Stomach smooth muscle (tissue), 2 donors: ENCODE measurements around the gene RAB38.

ENCODE experiments used
- H3K27ac ChIP-seq: one replicate; pipeline ENCODE4 v1.7.0; 2013; ENCODE audit warnings: mild to moderate bottlenecking, low read length, inconsistent platforms
- H3K27me3 ChIP-seq, 2 donors: one replicate each; pipeline ENCODE4 v1.7.0; 2013; ENCODE audit warnings: low read length in 2 of 2; ENCODE audit not compliant: insufficient read depth in 2 of 2, control insufficient read depth in 1 of 2
- H3K36me3 ChIP-seq, 2 donors: one replicate each; pipeline ENCODE4 v1.7.0; 2013; ENCODE audit warnings: low read length in 2 of 2; ENCODE audit not compliant: control insufficient read depth in 2 of 2, insufficient read depth in 2 of 2
- H3K4me1 ChIP-seq: one replicate; pipeline ENCODE4 v1.7.0; 2013; ENCODE audit warnings: low read length; ENCODE audit not compliant: control insufficient read depth, insufficient read depth
- H3K4me3 ChIP-seq, 2 donors: one replicate each; pipeline ENCODE4 v1.7.0; 2013; ENCODE audit warnings: low read length in 2 of 2
- H3K9ac ChIP-seq, 2 donors: one replicate each; pipeline ENCODE4 v1.7.0; 2013; ENCODE audit warnings: low read length in 2 of 2, mild to moderate bottlenecking in 1 of 2
- H3K9me3 ChIP-seq, 2 donors: one replicate each; pipeline ENCODE4 v1.7.0; 2013; ENCODE audit warnings: low read length in 2 of 2; ENCODE audit not compliant: control insufficient read depth in 2 of 2
- donor health status: healthy.
- donor health status: Pancreatic carcinoma.

The RAB38 gene

DNA sequence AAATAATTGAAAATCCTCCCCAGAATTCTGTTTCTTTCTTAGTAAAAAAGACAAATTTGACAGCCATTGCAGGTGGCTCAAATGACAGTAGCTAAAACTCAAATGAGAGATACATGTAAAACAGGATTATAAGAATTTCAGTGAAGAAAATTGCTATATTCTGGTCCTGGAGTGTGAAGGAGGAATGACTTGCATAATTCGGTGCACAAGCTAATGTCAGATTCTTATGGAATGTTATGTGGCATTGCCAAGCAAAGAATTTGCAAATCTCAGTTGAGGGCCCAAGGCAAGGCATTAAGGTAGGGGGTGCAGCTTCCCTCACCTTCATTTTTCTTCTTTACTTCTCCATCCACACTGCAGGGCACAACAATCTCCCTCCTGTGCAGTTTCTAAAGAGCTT is 35.4 kb downstream of the RAB38 start:
- H3K27ac ChIP-seq: no peak overlapping the region
- H3K9ac ChIP-seq: no peak overlapping the region
- no peaks in the 10 kb centered on the region for H3K36me3 ChIP-seq
- no peak overlapping the region for H3K4me3 ChIP-seq
- no peaks in the 10 kb centered on the region for H3K9me3 ChIP-seq
- no peaks in the 10 kb centered on the region for H3K27me3 ChIP-seq
- H3K4me1 ChIP-seq: no peaks in the 10 kb centered on the region

DNA sequence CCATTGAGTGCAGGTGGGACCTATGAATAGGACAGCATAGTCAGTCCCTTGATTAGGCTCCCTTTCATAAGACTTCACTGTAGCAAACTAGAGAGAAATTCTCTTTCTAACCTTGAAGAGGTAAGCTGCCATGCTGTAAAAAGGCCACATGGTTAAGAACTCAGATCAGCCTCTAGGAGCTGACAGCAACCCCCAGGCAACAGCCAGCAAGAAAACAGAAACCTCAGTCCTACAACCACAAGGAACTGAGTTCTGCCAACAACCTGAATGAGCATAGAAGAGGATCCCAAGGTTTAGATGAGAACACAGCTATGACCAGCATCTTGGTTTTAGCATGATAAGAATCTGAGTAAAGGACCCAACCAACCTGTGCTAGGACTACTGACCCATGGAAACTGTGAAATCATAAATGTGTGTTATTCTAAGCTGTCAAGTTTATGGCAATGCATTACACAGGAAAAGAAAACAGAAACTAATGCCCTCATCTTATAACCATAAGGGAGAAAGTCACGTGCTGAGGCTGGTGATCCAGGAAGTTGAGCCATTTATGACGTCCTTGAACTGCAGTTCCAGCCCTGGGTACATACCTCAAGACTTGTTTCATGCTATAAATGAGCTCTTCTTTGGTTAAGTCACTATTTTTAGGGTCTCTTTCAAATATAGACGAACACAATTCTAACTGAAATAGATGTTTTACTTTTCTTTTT is 43.3 kb downstream of the RAB38 start:
- H3K9me3 ChIP-seq: peaks cover 0 to 8% of the 10 kb centered on the region in 2 donors
- no peak overlapping the region for H3K27ac ChIP-seq
- no peaks in the 10 kb centered on the region for H3K4me1 ChIP-seq
- H3K36me3 ChIP-seq: no peaks in the 10 kb centered on the region
- no peak overlapping the region for H3K4me3 ChIP-seq
- no peaks in the 10 kb centered on the region for H3K27me3 ChIP-seq
- no peak overlapping the region for H3K9ac ChIP-seq

DNA sequence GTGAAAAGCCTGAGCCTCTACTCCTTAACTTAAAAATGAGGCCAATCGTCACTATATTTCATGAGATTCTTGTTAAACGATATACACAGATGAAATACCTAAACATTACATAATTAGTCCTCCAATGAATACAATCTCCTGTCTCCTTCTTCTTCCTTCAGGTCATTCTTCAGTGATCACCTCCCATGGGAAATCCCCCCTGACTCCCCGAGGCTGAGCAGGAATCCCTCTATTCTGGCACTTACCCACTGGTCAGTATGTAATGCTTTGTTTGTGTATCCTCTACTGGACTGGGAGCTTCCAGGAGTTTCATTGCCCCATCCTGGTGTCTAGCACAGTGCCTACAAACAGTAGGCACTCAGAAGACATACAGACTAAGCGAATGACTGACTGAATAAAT is 52.3 kb downstream of the RAB38 start:
- H3K27me3 ChIP-seq: no peaks in the 10 kb centered on the region
- no peaks in the 10 kb centered on the region for H3K4me1 ChIP-seq
- H3K4me3 ChIP-seq: no peak overlapping the region
- H3K9ac ChIP-seq: no peak overlapping the region
- H3K36me3 ChIP-seq: no peaks in the 10 kb centered on the region
- no peak overlapping the region for H3K27ac ChIP-seq
- H3K9me3 ChIP-seq: no peaks in the 10 kb centered on the region

DNA sequence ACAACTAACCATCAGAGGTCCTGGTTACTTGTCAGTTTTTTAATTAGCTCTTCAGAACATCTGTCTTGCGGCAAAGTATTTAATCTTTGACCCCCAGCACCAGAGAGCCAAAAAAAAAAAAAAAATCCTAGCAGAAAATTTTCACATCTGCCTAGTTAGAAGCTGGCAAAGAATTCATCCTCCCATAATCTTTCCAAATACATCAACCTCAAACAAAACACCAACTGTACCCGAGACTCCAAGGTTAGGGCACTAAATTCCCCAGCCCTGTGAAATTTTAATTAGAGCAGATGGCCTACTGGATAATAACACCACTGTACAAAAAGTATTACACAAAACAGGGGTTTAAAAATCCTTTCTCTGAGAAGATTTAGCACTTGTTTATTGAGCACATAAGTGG is 55.7 kb downstream of the RAB38 start:
- H3K9me3 ChIP-seq: no peaks in the 10 kb centered on the region
- H3K27ac ChIP-seq: no peak overlapping the region
- H3K36me3 ChIP-seq: no peaks in the 10 kb centered on the region
- H3K27me3 ChIP-seq: no peaks in the 10 kb centered on the region
- H3K4me1 ChIP-seq: no peaks in the 10 kb centered on the region
- H3K4me3 ChIP-seq: no peak overlapping the region
- no peak overlapping the region for H3K9ac ChIP-seq

DNA sequence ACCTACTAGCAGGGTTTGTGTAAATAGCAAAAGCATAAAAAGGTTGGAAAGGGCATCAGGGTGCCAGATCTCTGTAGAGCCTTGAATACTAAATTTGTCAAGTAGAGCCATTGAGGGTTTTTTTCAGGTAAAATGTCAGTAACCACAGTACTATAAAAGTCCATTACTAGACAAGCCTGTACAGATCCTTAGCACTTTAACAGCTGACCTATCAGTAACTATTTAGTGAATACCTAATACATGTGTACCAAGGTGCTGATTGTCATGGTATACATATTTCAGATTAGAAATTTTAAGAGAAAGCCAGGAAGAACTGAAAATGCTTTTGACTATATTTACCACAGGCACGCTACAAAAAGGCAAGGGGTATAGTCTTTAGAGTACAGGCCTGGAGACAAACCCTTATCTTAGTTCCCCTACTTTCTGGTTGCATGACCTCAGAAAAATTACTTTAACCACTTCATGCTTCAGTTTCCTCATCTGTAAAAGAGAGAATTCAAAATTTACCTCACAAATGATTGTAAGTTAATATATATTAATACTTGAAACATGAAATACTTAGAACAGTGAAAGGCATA is 57.9 kb downstream of the RAB38 start:
- Histone ChIP-seq H3K9me3 (no peaks in the 10 kb centered on the region), H3K27me3 (no peaks in the 10 kb centered on the region), H3K4me1 (no peaks in the 10 kb centered on the region), H3K4me3 (no peak overlapping the region), H3K36me3 (no peaks in the 10 kb centered on the region), H3K9ac (no peak overlapping the region), H3K27ac (no peak overlapping the region)

- no peak overlapping the region for H3K4me3 ChIP-seq
- H3K9ac ChIP-seq: no peak overlapping the region
- no peaks in the 10 kb centered on the region for H3K36me3 ChIP-seq
- no peaks in the 10 kb centered on the region for H3K9me3 ChIP-seq
- H3K4me1 ChIP-seq: no peaks in the 10 kb centered on the region
- H3K27me3 ChIP-seq: no peaks in the 10 kb centered on the region
- no peak overlapping the region for H3K27ac ChIP-seq
These were observed 59.2 kb downstream of the RAB38 start for GRCh38 chr11:88115828-88116755.

DNA sequence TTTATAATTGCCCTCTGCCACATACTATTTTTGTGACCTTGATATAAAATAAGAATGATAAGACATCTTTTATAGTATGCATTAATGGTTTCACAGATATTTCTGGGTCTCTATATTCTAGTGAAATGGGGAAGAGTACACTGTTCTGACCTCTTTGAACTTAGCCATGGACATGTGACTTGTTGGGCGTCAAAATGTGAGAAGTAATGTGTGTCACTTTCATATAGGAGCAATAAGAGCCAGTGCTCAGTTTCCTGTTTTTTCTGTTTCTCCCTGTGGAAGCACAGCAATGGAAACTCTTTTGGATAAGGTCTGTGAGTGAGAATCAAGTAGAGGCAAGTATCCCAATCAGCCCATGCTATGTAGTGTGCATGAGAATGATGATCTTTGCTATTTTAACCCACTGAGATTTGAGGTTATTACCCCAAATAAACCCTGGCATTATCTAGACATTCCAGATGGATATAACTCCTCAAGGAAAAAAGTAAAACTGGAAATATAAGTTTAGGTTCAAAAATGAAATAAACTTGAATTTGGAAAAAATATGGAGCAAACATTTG is 60.7 kb downstream of the RAB38 start:
- no peak overlapping the region for H3K9ac ChIP-seq
- H3K27ac ChIP-seq: no peak overlapping the region
- H3K9me3 ChIP-seq: no peaks in the 10 kb centered on the region
- H3K4me1 ChIP-seq: no peaks in the 10 kb centered on the region
- no peaks in the 10 kb centered on the region for H3K27me3 ChIP-seq
- no peak overlapping the region for H3K4me3 ChIP-seq
- H3K36me3 ChIP-seq: no peaks in the 10 kb centered on the region

DNA sequence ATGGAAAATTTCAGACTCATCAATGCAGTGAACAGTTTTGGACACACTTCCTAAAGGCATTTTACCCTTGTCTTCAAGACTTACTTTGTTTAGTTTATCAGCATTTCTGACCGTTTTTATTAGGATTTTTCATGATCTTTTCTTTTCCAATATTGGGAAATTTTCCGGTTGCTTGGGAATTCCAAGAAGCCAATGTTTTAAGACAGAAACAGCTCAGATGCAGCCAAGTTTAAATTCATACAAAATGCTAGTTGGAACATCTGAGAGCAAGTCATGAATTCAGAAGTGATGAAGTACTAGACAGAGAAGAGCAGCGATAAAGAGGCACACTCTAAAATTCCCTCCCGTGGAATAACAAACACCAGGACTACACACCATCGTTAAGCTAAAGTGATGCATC is 68.6 kb downstream of the RAB38 start:
- Histone ChIP-seq H3K4me3 (no peak overlapping the region), H3K36me3 (no peaks in the 10 kb centered on the region), H3K9me3 (no peaks in the 10 kb centered on the region), H3K27ac (no peak overlapping the region), H3K9ac (no peak overlapping the region), H3K27me3 (no peaks in the 10 kb centered on the region), H3K4me1 (no peaks in the 10 kb centered on the region)

DNA sequence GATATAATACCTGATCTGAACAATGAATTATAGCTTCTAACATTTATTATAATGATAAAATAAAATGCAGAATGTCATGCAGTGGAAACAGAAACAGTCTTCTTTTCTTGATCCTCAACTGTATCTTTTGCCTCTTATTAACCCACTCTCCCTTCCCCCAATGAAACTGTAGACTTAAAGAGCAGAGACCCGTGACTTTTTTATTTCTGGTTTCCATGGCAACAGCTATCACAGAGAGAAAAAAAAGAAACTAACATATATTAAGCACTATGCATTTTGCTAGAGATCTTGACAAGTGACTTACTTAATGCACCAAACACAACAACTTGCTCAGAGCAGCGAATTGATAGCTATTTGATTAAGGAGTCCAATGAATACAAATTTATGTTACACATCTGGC is 69.3 kb downstream of the RAB38 start:
- H3K27ac ChIP-seq: no peak overlapping the region
- H3K9me3 ChIP-seq: no peaks in the 10 kb centered on the region
- H3K27me3 ChIP-seq: no peaks in the 10 kb centered on the region
- H3K9ac ChIP-seq: no peak overlapping the region
- no peak overlapping the region for H3K4me3 ChIP-seq
- no peaks in the 10 kb centered on the region for H3K36me3 ChIP-seq
- H3K4me1 ChIP-seq: no peaks in the 10 kb centered on the region

GRCh38 chr11:88105526-88105925 is 69.7 kb downstream of the RAB38 start:
- Histone ChIP-seq H3K4me1 (no peaks in the 10 kb centered on the region), H3K27ac (no peak overlapping the region), H3K9ac (no peak overlapping the region), H3K4me3 (no peak overlapping the region), H3K27me3 (no peaks in the 10 kb centered on the region), H3K9me3 (no peaks in the 10 kb centered on the region), H3K36me3 (no peaks in the 10 kb centered on the region)
